Skin of body (tissue), 2 donors: ENCODE results near the gene FFAR1. TPM values are rescaled to one million over a fixed set of nuclear protein-coding genes. Genes with fewer than 3 reads are reported as not detected.
"Not testable (repeated sequence)": the region's sequence is repeated elsewhere in the genome, so short reads cannot be mapped to it uniquely, and the experiment has no call there.

ENCODE experiments used
- DNase-seq: peaks from one replicate; lab custom pipeline; 2025; lab: John Stamatoyannopoulos, UW
- total RNA-seq: library from RNA; depleted of rRNA; stranded (reverse); fragments of >200 nt; gene quantifications from one replicate; pipeline ENCODE4 v1.2.3, GENCODE V29; 2014

FFAR1 gene
- total RNA-seq, 1 donor from 2014 or later: not detected

DNA sequence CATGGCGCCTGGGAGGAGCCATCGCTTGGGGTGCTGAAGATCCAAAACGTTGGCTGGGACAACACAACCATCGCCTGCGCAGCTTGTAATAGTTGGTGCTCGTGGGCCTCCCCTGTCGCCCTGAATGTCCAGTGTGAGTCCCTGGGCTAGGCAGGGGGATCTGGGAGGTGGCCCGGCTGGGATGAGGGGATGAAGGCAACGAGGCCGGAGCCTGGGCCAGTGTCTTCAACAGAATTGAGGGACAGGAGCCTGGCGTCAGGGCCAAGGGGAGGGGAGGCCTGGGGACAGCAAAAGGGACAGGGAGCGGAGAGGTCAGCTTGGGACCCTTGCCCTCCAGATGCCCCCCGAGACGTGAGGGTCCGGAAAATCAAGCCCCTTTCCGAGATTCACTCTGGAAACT lies 6.7 kb upstream of the FFAR1 start:
- DNase-seq: no peak

DNA sequence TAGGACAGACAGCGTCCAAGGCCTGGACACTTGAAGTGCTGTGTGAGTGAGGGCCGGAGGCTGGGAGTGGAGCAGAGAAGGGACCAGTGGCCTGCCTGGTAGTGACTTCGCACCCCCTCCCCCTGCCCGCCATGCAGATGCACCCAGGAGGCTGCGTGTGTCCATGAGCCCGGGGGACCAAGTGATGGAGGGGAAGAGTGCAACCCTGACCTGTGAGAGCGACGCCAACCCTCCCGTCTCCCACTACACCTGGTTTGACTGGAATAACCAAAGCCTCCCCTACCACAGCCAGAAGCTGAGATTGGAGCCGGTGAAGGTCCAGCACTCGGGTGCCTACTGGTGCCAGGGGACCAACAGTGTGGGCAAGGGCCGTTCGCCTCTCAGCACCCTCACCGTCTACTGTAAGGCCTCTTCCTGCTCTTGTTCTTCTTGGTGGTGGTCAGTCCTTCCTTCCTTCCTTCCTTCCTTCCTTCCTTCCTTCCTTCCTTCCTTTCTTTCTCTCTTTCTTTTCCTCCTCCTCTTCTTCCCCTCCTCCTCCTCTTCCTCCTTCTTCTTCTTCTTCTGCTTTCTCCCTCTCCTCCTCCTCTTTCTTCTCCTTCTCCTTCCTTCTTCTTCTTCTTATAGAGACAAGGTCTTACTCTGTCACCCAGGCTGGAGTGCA lies 6.0 kb upstream of the FFAR1 start:
- no peak for DNase-seq

GRCh38 chr19:35342430-35342829 lies 5.3 kb upstream of the FFAR1 start:
- DNase-seq: no peak

- no peak for DNase-seq
These were observed 3.1 kb upstream of the FFAR1 start for GRCh38 chr19:35344511-35345031.

- no peak for DNase-seq
These were observed 2.0 kb upstream of the FFAR1 start for GRCh38 chr19:35345671-35346111.

DNA sequence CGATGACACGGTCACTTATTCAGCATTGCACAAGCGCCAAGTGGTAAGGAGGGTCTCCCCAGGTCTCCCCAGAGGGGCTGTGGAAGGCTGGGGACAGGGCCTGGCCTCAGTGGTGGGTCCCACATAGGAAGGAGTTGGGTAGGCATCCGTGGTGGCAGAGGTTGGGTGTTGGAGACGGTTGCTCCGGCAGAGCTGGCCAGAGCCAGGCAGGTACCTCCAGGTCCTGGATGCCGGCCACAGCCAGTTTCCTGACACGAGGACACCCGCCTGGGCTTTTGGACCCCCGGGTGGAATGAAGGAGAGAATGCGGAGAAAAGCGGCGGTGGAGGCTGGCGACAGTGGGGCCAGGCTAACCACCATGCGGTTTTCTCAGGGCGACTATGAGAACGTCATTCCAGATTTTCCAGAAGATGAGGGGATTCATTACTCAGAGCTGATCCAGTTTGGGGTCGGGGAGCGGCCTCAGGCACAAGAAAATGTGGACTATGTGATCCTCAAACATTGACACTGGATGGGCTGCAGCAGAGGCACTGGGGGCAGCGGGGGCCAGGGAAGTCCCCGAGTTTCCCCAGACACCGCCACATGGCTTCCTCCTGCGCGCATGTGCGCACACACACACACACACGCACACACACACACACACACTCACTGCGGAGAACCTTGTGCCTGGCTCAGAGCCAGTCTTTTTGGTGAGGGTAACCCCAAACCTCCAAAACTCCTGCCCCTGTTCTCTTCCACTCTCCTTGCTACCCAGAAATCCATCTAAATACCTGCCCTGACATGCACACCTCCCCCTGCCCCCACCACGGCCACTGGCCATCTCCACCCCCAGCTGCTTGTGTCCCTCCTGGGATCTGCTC lies 1.3 kb upstream of the FFAR1 start:
- no peak for DNase-seq

- DNase-seq: no peak
These were observed 212 bp downstream of the FFAR1 start for GRCh38 chr19:35347930-35348298.

DNA sequence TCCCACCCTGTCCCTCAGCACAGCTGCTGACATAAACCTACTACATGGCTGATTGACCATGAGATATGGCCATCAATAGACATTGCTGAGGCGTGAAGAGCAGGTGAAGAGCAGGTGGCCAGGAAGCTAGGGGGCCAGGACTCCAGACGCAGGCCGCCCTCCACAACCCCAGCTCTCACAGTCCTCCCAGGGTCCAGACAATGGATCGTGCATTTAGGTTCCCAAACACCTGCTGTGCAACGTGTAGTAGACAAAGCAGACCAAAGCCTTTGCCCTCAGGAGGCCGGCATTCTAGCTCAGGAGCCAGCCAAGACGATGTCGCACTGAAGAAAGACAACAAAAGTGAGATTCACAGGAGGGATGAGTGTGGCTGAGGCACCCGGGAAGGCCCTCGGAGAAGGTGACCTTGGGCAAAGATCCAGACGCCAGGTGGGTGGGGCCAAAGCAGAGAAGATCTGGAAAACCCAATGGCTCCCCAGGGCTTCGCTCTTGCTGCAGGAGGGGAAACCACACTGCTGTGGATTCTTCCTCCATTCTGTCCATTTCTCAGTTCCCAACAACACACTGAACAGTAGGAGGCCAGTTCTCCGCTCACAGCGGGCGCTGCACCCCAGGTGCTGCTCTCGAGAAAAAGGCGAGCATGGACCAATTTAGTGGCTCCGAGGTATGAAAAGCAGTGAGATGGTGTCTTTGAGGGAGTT lies 1.4 kb downstream of the FFAR1 start:
- DNase-seq: no peak

GRCh38 chr19:35349614-35350521 lies 2.2 kb downstream of the FFAR1 start:
- DNase-seq: no peak

GRCh38 chr19:35350591-35350990 lies 2.9 kb downstream of the FFAR1 start:
- DNase-seq: no peak

DNA sequence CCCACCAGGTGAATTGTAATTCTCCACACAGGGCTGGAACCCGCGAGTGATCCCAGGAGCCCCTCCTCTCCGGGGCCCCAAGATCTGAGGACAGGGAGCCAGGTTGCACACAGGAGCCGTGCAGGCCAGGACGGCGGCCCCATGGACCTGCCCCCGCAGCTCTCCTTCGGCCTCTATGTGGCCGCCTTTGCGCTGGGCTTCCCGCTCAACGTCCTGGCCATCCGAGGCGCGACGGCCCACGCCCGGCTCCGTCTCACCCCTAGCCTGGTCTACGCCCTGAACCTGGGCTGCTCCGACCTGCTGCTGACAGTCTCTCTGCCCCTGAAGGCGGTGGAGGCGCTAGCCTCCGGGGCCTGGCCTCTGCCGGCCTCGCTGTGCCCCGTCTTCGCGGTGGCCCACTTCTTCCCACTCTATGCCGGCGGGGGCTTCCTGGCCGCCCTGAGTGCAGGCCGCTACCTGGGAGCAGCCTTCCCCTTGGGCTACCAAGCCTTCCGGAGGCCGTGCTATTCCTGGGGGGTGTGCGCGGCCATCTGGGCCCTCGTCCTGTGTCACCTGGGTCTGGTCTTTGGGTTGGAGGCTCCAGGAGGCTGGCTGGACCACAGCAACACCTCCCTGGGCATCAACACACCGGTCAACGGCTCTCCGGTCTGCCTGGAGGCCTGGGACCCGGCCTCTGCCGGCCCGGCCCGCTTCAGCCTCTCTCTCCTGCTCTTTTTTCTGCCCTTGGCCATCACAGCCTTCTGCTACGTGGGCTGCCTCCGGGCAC lies 3.9 kb downstream of the FFAR1 start:
- DNase-seq: no peak

DNA sequence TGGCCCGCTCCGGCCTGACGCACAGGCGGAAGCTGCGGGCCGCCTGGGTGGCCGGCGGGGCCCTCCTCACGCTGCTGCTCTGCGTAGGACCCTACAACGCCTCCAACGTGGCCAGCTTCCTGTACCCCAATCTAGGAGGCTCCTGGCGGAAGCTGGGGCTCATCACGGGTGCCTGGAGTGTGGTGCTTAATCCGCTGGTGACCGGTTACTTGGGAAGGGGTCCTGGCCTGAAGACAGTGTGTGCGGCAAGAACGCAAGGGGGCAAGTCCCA lies 4.4 kb downstream of the FFAR1 start:
- DNase-seq: no peak

- peak; percentile 60 for DNase-seq
These were observed 5.0 kb downstream of the FFAR1 start for GRCh38 chr19:35352448-35353304.

- no peak for DNase-seq
These were observed 5.9 kb downstream of the FFAR1 start for GRCh38 chr19:35353635-35354034.

- no peak for DNase-seq
These were observed 7.2 kb downstream of the FFAR1 start for GRCh38 chr19:35354898-35355297.

- DNase-seq: no peak
These were observed 8.2 kb downstream of the FFAR1 start for GRCh38 chr19:35355791-35356460.

DNA sequence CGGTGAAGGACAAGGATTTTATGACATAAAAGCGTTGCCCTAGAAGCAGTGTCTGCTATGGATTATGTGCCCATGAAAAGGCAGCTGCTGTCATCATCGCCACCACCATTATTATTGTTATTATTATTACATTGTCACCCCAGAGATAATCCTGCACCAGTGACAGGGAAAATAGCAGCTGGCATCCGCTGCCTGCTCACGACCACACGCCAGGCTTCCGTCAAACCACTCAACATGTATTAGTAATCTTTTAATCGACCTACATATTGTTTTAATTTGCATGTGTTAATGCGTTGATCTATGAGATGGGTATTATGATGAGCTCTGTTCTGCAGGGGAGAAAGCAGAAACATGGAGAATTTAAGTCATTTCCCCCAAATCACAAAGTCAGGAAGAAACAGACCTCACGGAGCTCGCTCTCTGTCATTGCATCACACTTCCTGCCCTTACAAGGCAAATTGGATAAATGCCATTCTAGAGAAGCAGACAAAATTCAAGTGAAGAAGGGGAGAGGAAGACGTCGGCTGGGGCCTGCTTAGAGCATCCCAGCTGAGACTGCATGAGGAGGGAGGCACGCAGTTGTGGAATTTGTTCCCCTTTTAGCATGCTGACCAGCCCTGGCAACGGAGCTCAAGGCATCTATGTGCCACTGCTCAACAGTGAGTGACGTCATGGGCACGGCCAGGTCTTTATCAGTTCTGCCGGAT lies 10.3 kb downstream of the FFAR1 start, which contains the start of gene FFAR3:
FFAR3 (plus strand) TSS at position 594 of the 707 bp plus-strand sequence. CDS start 431 bp downstream, outside the sequence.
- peak; percentile 61 for DNase-seq

GRCh38 chr19:35358834-35359233 lies 11.1 kb downstream of the FFAR1 start:
- DNase-seq: not testable (repeated sequence)
